Left ventricle myocardium inferior (tissue), 1 donor: ENCODE measurements around the gene UTP4. TPM values are rescaled to one million over a fixed set of nuclear protein-coding genes. Genes with fewer than 3 reads are reported as not detected.

Source experiments
- DNase-seq: peaks from one replicate; pipeline ENCODE4 v3.0.0-alpha.2; 2020
- H3K27ac ChIP-seq: fragments of 200-600 bp; replicated peaks from 2 replicates; pipeline ENCODE4 v1.8.0; 2021
- H3K27me3 ChIP-seq: fragments of 200-600 bp; 2 replicates; pipeline ENCODE4 v1.8.0; 2021; ENCODE audit warnings: low read depth
- H3K36me3 ChIP-seq: fragments of 200-600 bp; 2 replicates; pipeline ENCODE4 v1.8.0; 2021
- H3K4me1 ChIP-seq: fragments of 200-600 bp; 2 replicates; pipeline ENCODE4 v1.8.0; 2021
- H3K4me3 ChIP-seq: fragments of 200-600 bp; 2 replicates; pipeline ENCODE4 v1.8.0; 2021; ENCODE audit warnings: mild to moderate bottlenecking, moderate library complexity
- H3K9me3 ChIP-seq: fragments of 200-600 bp; replicated peaks from 2 replicates; pipeline ENCODE4 v1.8.0; 2021
- CTCF ChIP-seq: fragments of 200-600 bp; IDR thresholded peaks from 2 replicates; pipeline ENCODE4 v1.8.0; 2021; ENCODE audit warnings: antibody characterized with exemption, mild to moderate bottlenecking, borderline replicate concordance
- intact Hi-C: fragments of 100-400 bp; cut with micrococcal nuclease; formaldehyde crosslinking; loops from one replicate; pipeline ENCODE4 v1.11.0; 2022
- total RNA-seq: library from RNA; stranded (reverse); fragmentation: NEBNext Ultra II Directional; extraction: Animal tissue kit (Norgen Biotek cat#: 25700); gene quantifications from one replicate; pipeline ENCODE4 v1.2.1, GENCODE V29; 2021
- donor health status: DM: no; HTN: yes; CAD: no; lungs with severe emphysema.

Gene UTP4
- total RNA-seq, 1 donor from 2014 or later = 30.4 TPM

GRCh38 chr16:69176033-69176800 is 43.8 kb downstream of the UTP4 start:
- intact Hi-C loops = no loop called here
- Histone ChIP-seq H3K36me3 (no peaks in the 10 kb centered on the region), H3K9me3 (no peaks in the 10 kb centered on the region), H3K4me1 (peaks cover 36% of the 10 kb centered on the region), H3K27me3 (no peaks in the 10 kb centered on the region), H3K4me3 (no peak overlapping the region), H3K27ac (no peak overlapping the region)
- DNase-seq = no peak
- TF ChIP-seq CTCF = no peak

- DNase-seq = peak; percentile 68
- H3K36me3 ChIP-seq = no peaks in the 10 kb centered on the region
- H3K27me3 ChIP-seq = no peaks in the 10 kb centered on the region
- intact Hi-C loops = no loop called here
- TF ChIP-seq CTCF = no peak
- H3K4me1 ChIP-seq = peaks cover 18% of the 10 kb centered on the region
- peak overlapping the region; percentile 67 for H3K27ac ChIP-seq
- H3K4me3 ChIP-seq = no peak overlapping the region
- H3K9me3 ChIP-seq = no peaks in the 10 kb centered on the region
Observed at GRCh38 chr16:69179328-69180010, 47.0 kb downstream of the UTP4 start.

GRCh38 chr16:69180011-69180338 is 47.5 kb downstream of the UTP4 start:
- Histone ChIP-seq H3K9me3 (no peaks in the 10 kb centered on the region), H3K27me3 (no peaks in the 10 kb centered on the region), H3K4me1 (peaks cover 16% of the 10 kb centered on the region), H3K27ac (peak overlapping the region; percentile 67), H3K36me3 (no peaks in the 10 kb centered on the region), H3K4me3 (no peak overlapping the region)
- DNase-seq = no peak
- no peak for TF ChIP-seq CTCF
- intact Hi-C loops = no loop called here

- no peak for DNase-seq
- Histone ChIP-seq H3K27ac (peak overlapping the region; percentile 30), H3K4me3 (no peak overlapping the region), H3K27me3 (no peaks in the 10 kb centered on the region), H3K36me3 (no peaks in the 10 kb centered on the region), H3K9me3 (no peaks in the 10 kb centered on the region), H3K4me1 (peaks cover 28% of the 10 kb centered on the region)
- TF ChIP-seq CTCF = no peak
- intact Hi-C loops = no loop called here
Observed at GRCh38 chr16:69182730-69183416, 50.4 kb downstream of the UTP4 start.

GRCh38 chr16:69186642-69187445 is 54.4 kb downstream of the UTP4 start, which contains the start of gene SNTB2:
TSS of gene SNTB2 (plus strand) at chr16:69187164. CDS start at chr16:69187167, 3 bp downstream.
- Histone ChIP-seq H3K9me3 (no peaks in the 10 kb centered on the region), H3K27ac (peak within 1 kb of the TSS; percentile 93), H3K27me3 (no peaks in the 10 kb centered on the region), H3K36me3 (no peaks in the 10 kb centered on the region), H3K4me1 (peaks cover 39% of the 10 kb centered on the region), H3K4me3 (peak within 1 kb of the TSS; percentile 91)
- peak; percentile 93 for DNase-seq
- intact Hi-C loops = no loop called here
- TF ChIP-seq CTCF = no peak
